Activated naive CD4-positive, alpha-beta T cell (primary cell): ENCODE measurements around the gene PAIP2B.

ENCODE experiments used
- DNase-seq, 4 experiments: peaks; one replicate each; lab custom pipeline; 2025; lab: John Stamatoyannopoulos, UW

The PAIP2B gene

GRCh38 chr2:71153585-71154224, 73.2 kb downstream of the PAIP2B start:
- DNase-seq, result no peak

- DNase-seq, result no peak
Measured at GRCh38 chr2:71151620-71152019, 75.3 kb downstream of the PAIP2B start.

- no peak for DNase-seq
Measured at GRCh38 chr2:71150082-71150816, 76.7 kb downstream of the PAIP2B start.

- DNase-seq, result no peak
Measured at GRCh38 chr2:71148506-71149063, 78.3 kb downstream of the PAIP2B start.

GRCh38 chr2:71143782-71144181, 83.1 kb downstream of the PAIP2B start:
- DNase-seq, result no peak

GRCh38 chr2:71136174-71136573, 90.7 kb downstream of the PAIP2B start:
- no peak for DNase-seq

- no peak for DNase-seq
Measured at GRCh38 chr2:71133603-71134002, 93.3 kb downstream of the PAIP2B start.
